Lower leg skin (tissue), 3 donors: Measurements from ENCODE around the gene MTARC2.

Experiments used
- CTCF ChIP-seq, 3 donors: fragments of 450-650 bp; IDR thresholded peaks; one replicate each; pipeline ENCODE4 v1.5.1; 2016; ENCODE audit warnings: antibody characterized with exemption in 3 of 3, mild to moderate bottlenecking in 3 of 3, moderate library complexity in 2 of 3
- POLR2A ChIP-seq, 2 donors: fragments of 450-650 bp; IDR thresholded peaks; one replicate each; pipeline ENCODE4 v1.6.1; 2016 to 2017; ENCODE audit warnings: antibody characterized with exemption in 2 of 2, mild to moderate bottlenecking in 1 of 2, moderate library complexity in 1 of 2

GRCh38 chr1:220812308-220812707 is 64.2 kb downstream of the MTARC2 start:
- no peak for TF ChIP-seq CTCF (IDR thresholded peaks at IDR 0.05)
- no peak for TF ChIP-seq POLR2A (IDR thresholded peaks at IDR 0.05)
